ENCODE measurements around the gene IL37. TPM values are rescaled to one million over a fixed set of nuclear protein-coding genes. Genes with fewer than 3 reads are reported as not detected.

IL37 gene
- total and polyA plus RNA-seq, 8 donors = 0.55 TPM; not detected in 7

DNA sequence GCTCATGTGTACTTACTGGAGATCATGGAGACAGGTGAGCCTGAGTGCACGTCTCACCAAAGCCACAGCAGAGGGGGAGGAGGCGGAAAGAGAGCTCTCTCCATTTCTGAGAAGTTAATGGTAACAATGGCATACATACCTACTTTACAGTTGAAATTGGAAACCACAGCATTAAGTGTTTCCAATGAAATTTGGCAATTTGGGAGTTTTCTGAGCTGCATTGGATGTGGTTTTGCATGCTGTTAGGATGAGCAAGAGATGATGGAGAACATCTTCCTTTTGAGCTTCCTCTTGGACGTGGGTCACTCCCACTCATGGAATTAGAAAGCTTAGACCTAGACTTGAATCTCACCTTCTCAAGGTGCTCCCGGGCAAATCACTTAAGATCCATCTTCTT, 25.5 kb upstream of the IL37 start:
- no peak for TF ChIP-seq POLR2AphosphoS5 (IDR thresholded peaks at IDR 0.05)
- TF ChIP-seq EP300 (IDR thresholded peaks at IDR 0.05) = no peak
- TF ChIP-seq, protein P1, sequence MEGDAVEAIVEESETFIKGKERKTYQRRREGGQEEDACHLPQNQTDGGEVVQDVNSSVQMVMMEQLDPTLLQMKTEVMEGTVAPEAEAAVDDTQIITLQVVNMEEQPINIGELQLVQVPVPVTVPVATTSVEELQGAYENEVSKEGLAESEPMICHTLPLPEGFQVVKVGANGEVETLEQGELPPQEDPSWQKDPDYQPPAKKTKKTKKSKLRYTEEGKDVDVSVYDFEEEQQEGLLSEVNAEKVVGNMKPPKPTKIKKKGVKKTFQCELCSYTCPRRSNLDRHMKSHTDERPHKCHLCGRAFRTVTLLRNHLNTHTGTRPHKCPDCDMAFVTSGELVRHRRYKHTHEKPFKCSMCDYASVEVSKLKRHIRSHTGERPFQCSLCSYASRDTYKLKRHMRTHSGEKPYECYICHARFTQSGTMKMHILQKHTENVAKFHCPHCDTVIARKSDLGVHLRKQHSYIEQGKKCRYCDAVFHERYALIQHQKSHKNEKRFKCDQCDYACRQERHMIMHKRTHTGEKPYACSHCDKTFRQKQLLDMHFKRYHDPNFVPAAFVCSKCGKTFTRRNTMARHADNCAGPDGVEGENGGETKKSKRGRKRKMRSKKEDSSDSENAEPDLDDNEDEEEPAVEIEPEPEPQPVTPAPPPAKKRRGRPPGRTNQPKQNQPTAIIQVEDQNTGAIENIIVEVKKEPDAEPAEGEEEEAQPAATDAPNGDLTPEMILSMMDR (IDR thresholded peaks at IDR 0.05) = no peak
- no peak for TF ChIP-seq POLR2A (IDR thresholded peaks at IDR 0.05)
- intact Hi-C loops (cut with DNase I; ENCODE audit: low total_unique reads) = no loop called here
- WGBS, 5 donors = 65 to 75% (median 71%) methylated on average over 4 of the region's 4 CpGs
- Histone ChIP-seq H3K9me3 (no peaks in the 10 kb centered on the region), H3K36me3 (no peaks in the 10 kb centered on the region), H3K27me3 (no peaks in the 10 kb centered on the region), H3K4me3 (no peak overlapping the region), H3K27ac (no peak overlapping the region), H3K4me1 (peaks cover 0 to 11% (median 3%) of the 10 kb centered on the region in 4 donors)
- no peak for DNase-seq

DNA sequence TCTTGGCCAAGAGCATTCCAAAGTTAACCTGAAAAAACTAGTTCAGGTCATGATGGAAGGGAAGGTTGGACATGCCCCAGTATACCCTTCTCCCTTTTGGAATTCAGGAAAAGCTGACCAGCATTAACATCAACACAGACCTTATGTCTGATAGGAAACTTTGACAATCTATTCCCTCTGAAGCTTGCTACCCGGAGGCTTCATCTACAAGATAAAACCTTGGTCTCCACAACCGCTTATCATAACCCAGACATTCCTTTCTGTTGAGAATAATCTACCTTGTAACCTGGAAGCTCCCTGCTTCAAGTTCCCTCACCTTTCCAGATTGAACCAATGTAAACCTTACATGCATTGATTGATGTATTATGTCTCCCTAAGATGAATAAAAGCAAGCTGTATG, 24.7 kb upstream of the IL37 start:
- TF ChIP-seq, protein P1 (IDR thresholded peaks at IDR 0.05) = no peak
- TF ChIP-seq POLR2AphosphoS5 (IDR thresholded peaks at IDR 0.05) (no peak), EP300 (IDR thresholded peaks at IDR 0.05) (no peak), POLR2A (IDR thresholded peaks at IDR 0.05) (no peak)
- intact Hi-C loops (cut with DNase I; ENCODE audit: low total_unique reads) = no loop called here
- H3K36me3 ChIP-seq = no peaks in the 10 kb centered on the region
- peaks cover 0 to 5% (median 3%) of the 10 kb centered on the region in 4 donors for H3K4me1 ChIP-seq
- no peak for DNase-seq
- no peaks in the 10 kb centered on the region for H3K9me3 ChIP-seq
- H3K27ac ChIP-seq = no peak overlapping the region
- no peak overlapping the region for H3K4me3 ChIP-seq
- 76 to 86% (median 80%) methylated on average over 2 of the region's 2 CpGs for WGBS, 5 donors
- H3K27me3 ChIP-seq = no peaks in the 10 kb centered on the region

DNA sequence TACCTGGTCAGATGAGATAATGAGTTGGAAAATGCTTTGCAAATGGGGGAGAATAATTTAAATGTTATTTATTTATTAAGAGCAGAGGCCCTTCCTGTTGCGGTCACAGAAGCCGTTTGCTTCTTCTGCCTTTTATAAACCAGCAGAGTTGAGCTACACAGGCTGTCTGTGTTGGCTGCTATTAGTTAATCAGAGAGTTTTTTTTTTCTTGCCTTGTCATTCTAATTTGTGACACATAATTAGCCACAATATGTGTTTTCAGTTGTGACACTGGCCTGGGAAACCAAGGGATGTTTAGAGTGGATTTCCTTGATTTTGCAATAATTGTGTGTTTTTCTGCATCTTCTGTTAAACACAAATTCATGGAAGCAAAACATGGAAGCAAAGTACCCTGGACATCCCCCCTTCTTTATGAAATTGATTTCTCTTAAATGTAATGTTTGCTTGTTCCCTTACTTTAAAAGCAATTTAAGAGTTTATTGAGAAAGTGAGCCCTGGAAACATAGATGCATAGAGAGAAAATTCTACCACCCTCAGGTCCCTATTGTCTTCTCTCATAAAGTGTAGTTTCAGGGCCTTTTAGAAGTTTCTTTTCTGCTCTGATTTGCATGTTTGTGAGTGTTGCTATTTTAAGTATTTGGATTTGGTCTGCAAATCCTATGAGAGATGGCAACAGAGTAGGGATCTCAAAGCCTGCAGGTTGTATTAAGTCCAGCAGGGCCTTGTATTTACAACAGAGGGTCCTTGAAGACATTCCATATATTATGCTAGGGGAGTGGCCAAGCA, 22.8 kb upstream of the IL37 start:
- Histone ChIP-seq H3K36me3 (no peaks in the 10 kb centered on the region), H3K27ac (no peak overlapping the region), H3K4me1 (peaks cover 0 to 5% (median 0%) of the 10 kb centered on the region in 4 donors), H3K4me3 (no peak overlapping the region), H3K9me3 (no peaks in the 10 kb centered on the region), H3K27me3 (no peaks in the 10 kb centered on the region)
- no peak for TF ChIP-seq POLR2AphosphoS5 (IDR thresholded peaks at IDR 0.05)
- TF ChIP-seq EP300 (IDR thresholded peaks at IDR 0.05) = no peak
- TF ChIP-seq, protein P1 (IDR thresholded peaks at IDR 0.05) = no peak
- TF ChIP-seq POLR2A (IDR thresholded peaks at IDR 0.05) = no peak
- 69 to 84% (median 78%) methylated on average over 2 of the region's 2 CpGs for WGBS, 5 donors
- DNase-seq = no peak
- intact Hi-C loops (cut with DNase I; ENCODE audit: low total_unique reads) = no loop called here

DNA sequence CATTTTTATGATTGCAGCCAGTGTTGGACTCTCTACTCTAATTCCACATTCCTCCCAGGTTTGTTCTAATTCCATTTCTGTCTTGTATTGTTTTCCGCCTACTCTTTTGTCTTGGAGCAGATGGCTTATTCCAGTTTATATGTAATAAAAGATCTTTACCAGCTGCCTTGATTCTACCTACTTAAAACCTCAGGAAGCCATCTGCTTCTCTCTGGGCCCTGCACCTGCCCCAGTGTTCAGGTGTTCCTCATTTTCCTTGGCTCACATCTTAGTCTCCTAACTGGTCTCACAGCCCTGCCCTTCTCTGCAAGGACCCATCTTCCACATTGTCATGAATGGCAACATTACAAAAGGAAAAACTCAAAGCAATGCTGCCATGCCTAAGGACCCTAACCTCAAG, 21.0 kb upstream of the IL37 start:
- WGBS, 5 donors = 92 to 97% (median 96%) methylated on average over 1 of the region's 1 CpG
- Histone ChIP-seq H3K27me3 (no peaks in the 10 kb centered on the region), H3K27ac (no peak overlapping the region), H3K4me3 (no peak overlapping the region), H3K9me3 (no peaks in the 10 kb centered on the region), H3K4me1 (peaks cover 0 to 3% (median 0%) of the 10 kb centered on the region in 4 donors), H3K36me3 (no peaks in the 10 kb centered on the region)
- no peak for DNase-seq
- no peak for TF ChIP-seq POLR2AphosphoS5 (IDR thresholded peaks at IDR 0.05)
- TF ChIP-seq, protein P1 (IDR thresholded peaks at IDR 0.05) = no peak
- intact Hi-C loops (cut with DNase I; ENCODE audit: low total_unique reads) = no loop called here
